Germinal center (tissue), 1 donor: Measurements from ENCODE around the gene NAV3.

ENCODE experiments used
- DNase-seq: peaks from one replicate; pipeline ENCODE4 v3.0.0; 2012; ENCODE audit warnings: mixed read lengths, low spot score

NAV3 gene

GRCh38 chr12:77924703-77925102, 94.0 kb downstream of the NAV3 start:
- no peak for DNase-seq

- DNase-seq = peak; percentile 24
These were observed 94.9 kb downstream of the NAV3 start for GRCh38 chr12:77925536-77926108.

GRCh38 chr12:77928078-77928477, 97.4 kb downstream of the NAV3 start:
- no peak for DNase-seq

- no peak for DNase-seq
These were observed 101.5 kb downstream of the NAV3 start for GRCh38 chr12:77932216-77932615.

- DNase-seq = no peak
These were observed 107.6 kb downstream of the NAV3 start for GRCh38 chr12:77938301-77938700.

- no peak for DNase-seq
These were observed 109.3 kb downstream of the NAV3 start for GRCh38 chr12:77940011-77940423.

GRCh38 chr12:77940567-77940966, 109.9 kb downstream of the NAV3 start:
- no peak for DNase-seq

- no peak for DNase-seq
These were observed 110.7 kb downstream of the NAV3 start for GRCh38 chr12:77941401-77941800.

GRCh38 chr12:77943466-77943865, 112.8 kb downstream of the NAV3 start:
- no peak for DNase-seq

GRCh38 chr12:77946541-77947061, 115.9 kb downstream of the NAV3 start:
- DNase-seq = no peak

GRCh38 chr12:77947330-77947729, 116.6 kb downstream of the NAV3 start:
- DNase-seq = no peak

GRCh38 chr12:77947746-77948145, 117.1 kb downstream of the NAV3 start:
- no peak for DNase-seq

- DNase-seq = no peak
These were observed 119.2 kb downstream of the NAV3 start for GRCh38 chr12:77949943-77950342.

GRCh38 chr12:77953528-77954205, 123.0 kb downstream of the NAV3 start:
- DNase-seq = no peak

- DNase-seq = no peak
These were observed 123.5 kb downstream of the NAV3 start for GRCh38 chr12:77954206-77954555.

GRCh38 chr12:77957062-77957461, 126.4 kb downstream of the NAV3 start:
- no peak for DNase-seq

GRCh38 chr12:77963576-77964178, 133.0 kb downstream of the NAV3 start:
- DNase-seq = no peak

- DNase-seq = no peak
These were observed 135.1 kb downstream of the NAV3 start for GRCh38 chr12:77965790-77966189.

GRCh38 chr12:77968021-77968420, 137.3 kb downstream of the NAV3 start:
- DNase-seq = no peak

- no peak for DNase-seq
These were observed 137.9 kb downstream of the NAV3 start for GRCh38 chr12:77968571-77968970.

- DNase-seq = no peak
These were observed 142.9 kb downstream of the NAV3 start for GRCh38 chr12:77973579-77973978.

- DNase-seq = no peak
These were observed 144.0 kb downstream of the NAV3 start for GRCh38 chr12:77974645-77975044.

GRCh38 chr12:77979597-77980250, 149.0 kb downstream of the NAV3 start:
- no peak for DNase-seq
